IMR-90 (cell line): Measurements from ENCODE around the gene LRRFIP1.

Experiments used
- FOS ChIP-seq: fragments of 150-350 bp; IDR thresholded peaks from 2 replicates; pipeline ENCODE4 v1.6.1; 2016; ENCODE audit warnings: low read depth, low read length
- TF ChIP-seq, protein P1 (sequence below): conservative IDR thresholded peaks from 2 replicates; pipeline ENCODE4 v1.5.1; 2012; ENCODE audit warnings: mild to moderate bottlenecking, low read depth, low read length, improper control_type of control experiment

DNA sequence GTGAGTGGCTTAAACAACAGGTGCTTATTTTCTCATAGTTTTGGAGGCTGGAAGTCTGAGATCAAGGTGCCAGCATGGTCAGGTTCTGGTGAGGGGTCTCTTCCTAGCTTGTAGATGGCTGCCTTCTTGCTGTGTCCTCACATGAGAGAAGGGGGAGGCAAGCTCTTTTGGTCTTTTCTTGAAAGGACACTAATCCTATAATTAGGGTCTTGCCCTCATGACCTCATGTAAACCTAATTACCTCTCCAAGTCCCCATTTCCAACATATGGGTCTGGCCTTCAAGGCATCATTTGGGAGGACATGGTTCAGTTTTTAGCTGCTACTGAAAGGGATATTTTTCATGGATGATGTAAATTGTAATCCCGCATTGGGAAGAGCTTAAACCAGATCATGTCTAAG lies 189.1 kb downstream of the LRRFIP1 start:
- TF ChIP-seq, protein P1, sequence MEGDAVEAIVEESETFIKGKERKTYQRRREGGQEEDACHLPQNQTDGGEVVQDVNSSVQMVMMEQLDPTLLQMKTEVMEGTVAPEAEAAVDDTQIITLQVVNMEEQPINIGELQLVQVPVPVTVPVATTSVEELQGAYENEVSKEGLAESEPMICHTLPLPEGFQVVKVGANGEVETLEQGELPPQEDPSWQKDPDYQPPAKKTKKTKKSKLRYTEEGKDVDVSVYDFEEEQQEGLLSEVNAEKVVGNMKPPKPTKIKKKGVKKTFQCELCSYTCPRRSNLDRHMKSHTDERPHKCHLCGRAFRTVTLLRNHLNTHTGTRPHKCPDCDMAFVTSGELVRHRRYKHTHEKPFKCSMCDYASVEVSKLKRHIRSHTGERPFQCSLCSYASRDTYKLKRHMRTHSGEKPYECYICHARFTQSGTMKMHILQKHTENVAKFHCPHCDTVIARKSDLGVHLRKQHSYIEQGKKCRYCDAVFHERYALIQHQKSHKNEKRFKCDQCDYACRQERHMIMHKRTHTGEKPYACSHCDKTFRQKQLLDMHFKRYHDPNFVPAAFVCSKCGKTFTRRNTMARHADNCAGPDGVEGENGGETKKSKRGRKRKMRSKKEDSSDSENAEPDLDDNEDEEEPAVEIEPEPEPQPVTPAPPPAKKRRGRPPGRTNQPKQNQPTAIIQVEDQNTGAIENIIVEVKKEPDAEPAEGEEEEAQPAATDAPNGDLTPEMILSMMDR: no peak
- TF ChIP-seq FOS: no peak
